ENCODE measurements around the gene DPRX. TPM values are rescaled to one million over a fixed set of nuclear protein-coding genes. Genes with fewer than 3 reads are reported as not detected.

DPRX gene, protein sequence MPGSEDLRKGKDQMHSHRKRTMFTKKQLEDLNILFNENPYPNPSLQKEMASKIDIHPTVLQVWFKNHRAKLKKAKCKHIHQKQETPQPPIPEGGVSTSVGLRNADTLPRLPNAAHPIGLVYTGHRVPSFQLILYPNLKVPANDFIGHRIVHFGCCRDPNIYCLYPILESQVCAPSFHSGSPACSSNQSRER
- total RNA-seq: not detected
- long read RNA-seq: 0 reads

DNA sequence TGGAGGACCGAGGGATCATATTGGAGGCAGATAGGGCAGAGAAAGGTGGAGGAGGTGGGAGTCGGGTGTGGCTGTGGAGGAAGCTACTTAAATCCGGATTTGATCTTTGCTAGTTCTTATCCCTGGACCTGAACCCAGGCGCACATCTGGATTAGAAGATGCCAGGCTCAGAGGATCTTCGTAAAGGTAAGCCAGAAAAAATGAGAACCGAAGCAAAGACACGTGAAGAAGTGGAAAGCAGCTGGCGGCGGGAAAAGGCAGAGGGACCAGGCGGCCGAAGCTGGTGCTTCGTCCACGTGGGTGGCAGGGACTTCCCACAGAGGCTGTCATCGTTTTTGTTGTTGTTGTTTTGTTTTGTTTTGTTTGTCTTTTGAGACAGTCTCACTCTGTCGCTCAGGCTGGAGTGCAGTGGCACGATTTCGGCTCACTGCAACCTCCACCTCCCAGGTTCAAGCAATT lies at the start of gene DPRX:
Gene DPRX (plus strand): TSS at position 51 of the 459 bp plus-strand sequence. CDS start 108 bp downstream, at position 159.
- DNase-seq (ENCODE audit: missing footprints): no peak
- no peak for ATAC-seq
- intact Hi-C loops (cut with DNase I): no loop called here

DNA sequence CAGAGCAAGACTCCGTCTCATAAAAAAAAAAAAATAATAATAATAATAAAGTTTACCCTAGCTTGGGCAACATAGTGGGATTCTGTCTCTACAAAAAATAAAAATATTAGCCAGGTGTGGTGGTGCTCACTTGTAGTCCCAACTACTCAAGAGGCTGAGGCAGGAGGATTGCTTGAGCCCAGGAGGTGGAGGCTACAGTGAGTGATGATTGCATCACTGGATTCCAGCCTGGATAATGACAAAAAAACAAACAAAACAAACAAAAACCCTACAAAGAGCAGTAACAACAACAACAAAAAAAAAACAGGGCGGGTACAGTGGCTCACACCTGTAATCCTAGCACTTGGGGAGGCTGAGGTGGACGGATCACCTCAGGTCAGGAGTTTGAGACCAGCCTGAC lies 48.6 kb upstream of the DPRX start:
- intact Hi-C loops (cut with DNase I): no loop called here
- ATAC-seq: no peak

DNA sequence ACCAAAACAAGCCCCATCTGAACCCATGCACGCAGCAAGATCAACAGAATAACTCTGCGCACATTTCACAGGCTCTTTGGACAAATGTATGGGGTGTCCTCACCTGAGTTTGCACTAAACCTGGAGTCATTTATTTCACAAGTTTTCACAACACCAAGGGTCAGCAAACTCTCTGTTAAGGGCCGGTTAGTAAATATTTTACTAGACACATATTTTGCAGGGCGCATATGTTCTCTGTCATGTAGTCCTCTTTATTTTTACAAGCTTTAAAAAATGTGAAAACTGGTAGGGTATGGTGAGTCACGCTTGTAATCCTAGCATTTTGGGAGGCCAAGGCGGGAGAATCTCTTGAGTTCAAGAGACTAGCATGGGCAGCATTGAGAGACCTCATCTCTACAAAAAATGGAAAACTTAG lies 45.5 kb upstream of the DPRX start:
- intact Hi-C loops (cut with DNase I): no loop called here
- DNase-seq (ENCODE audit: missing footprints) (no peak), ATAC-seq (no peak)

More for the DNA sequence above, 48.6 kb upstream of the DPRX start:
- DNase-seq (ENCODE audit: missing footprints): no peak

DNA sequence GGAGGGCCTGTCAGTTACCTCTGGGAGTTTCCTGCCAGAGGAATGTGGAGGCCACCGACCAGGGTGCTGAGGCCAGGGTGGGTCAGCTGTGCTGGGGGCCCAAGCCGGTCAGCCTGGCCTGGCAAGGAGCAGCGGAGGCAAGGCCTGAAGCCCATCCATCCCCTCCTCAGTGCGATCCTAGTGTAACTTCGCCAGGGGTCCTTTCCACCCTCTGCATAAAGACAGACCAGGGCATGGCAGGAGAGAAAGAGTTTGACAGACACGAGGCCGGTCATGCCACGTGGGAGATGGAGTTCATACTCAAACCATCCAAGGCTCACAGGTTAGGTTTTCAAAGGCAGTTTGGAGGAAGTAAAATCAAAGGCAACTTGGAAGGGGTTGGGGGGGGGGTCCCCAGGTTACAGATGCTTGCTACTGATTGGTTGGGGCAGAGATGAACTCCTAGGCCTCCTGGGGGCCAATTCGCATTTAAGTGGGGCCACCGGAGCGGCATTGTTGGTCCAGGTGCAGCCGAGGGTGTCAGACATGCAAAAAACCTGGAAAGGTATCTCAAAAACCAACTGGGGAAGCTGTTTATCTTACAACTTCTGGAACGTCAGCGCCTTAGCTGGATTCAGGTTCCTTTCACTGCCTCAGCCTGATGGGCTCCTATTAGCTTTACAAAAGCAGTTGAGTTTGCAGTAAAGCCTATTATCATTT lies 36.8 kb upstream of the DPRX start:
- ATAC-seq: no peak
- intact Hi-C loops (cut with DNase I): loop anchor here (10.0 kb wide), 1 partner anchor 150 kb away; no protein-coding TSS in a partner anchor
- no peak for DNase-seq (ENCODE audit: missing footprints)

DNA sequence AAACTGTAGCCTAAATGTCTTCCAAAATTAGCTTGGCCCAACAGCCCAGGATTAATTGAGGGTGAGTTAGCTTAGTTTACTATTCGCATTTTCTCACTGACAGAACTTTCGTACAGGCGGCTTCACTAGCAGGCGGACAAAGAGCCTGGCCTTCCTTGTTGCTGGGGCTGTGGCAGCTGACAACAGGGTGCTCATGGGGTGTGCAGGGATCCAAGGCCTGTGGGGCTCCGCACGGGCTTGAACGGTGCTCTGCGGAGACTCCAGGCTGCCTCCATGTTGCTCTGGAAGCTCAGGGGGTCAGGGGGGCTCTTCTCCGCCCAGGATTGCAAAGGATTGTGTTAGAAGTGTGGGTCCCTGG lies 36.3 kb upstream of the DPRX start:
- no peak for DNase-seq (ENCODE audit: missing footprints)
- ATAC-seq: no peak
- intact Hi-C loops (cut with DNase I): loop anchor here (10.0 kb wide), 1 partner anchor 149 kb away; no protein-coding TSS in a partner anchor

DNA sequence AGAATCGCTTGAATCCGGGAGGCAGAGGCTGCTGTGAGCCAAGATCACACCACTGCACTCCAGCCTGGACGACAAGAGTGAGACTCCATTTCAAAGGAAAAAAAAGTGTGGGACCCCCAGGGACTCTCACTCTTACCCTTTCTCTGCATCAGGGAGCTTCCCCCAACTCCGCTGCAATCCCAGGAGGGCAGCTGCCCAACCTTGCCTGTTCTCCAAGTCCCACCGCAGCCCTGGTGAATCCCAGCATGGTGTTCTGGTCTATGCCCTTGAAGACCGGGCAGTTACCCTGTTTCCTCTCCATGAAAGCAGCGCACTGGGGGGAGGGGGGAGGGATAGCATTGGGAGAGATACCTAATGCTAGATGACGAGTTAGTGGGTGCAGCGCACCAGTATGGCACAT lies 35.7 kb upstream of the DPRX start:
- intact Hi-C loops (cut with DNase I): loop anchor here (10.0 kb wide), 1 partner anchor 149 kb away; no protein-coding TSS in a partner anchor
- DNase-seq (ENCODE audit: missing footprints) (no peak), ATAC-seq (no peak)

DNA sequence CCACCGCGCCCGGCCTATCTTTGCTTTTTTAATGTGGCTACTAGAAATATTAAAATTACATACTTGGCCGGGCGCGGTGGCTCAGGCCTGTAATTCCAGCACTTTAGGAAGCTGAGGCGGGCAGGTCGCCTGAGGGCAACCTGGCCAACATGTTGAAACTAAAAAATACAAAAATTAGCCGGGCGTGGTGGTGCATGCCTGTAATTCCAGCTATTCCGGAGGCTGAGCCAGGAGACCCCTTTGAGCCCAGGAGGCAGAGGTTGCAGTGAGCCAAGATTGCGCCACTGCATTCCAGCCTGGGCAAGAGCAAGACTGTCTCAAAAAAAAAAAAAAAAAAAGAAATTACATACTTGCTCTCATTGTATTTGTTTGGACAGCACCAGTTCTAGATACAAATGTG lies 34.8 kb upstream of the DPRX start:
- ATAC-seq (no peak), DNase-seq (ENCODE audit: missing footprints) (no peak)
- intact Hi-C loops (cut with DNase I): loop anchor here (10.0 kb wide), 1 partner anchor 148 kb away; no protein-coding TSS in a partner anchor

DNA sequence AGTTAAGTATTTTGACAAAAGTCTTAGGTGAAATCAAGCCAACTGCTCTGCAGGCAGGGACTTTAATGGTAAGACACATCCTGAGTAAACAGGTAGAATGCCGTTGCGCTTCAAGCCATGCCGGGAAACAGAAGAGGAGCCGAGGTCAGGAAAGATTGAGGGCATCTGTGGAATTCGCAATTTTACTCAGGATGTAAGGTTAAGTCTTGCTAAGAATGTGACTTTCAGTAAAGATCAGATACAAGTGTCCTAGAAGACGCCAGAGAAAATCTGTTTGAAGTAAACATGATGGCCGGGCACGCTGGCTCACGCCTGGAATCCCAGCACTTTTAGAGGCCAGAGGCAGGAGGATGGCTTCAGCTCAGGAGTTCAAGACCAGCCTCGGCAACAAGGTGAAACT lies 33.4 kb upstream of the DPRX start:
- DNase-seq (ENCODE audit: missing footprints) (no peak), ATAC-seq (no peak)
- intact Hi-C loops (cut with DNase I): loop anchor here (10.0 kb wide), 1 partner anchor 146 kb away; no protein-coding TSS in a partner anchor

DNA sequence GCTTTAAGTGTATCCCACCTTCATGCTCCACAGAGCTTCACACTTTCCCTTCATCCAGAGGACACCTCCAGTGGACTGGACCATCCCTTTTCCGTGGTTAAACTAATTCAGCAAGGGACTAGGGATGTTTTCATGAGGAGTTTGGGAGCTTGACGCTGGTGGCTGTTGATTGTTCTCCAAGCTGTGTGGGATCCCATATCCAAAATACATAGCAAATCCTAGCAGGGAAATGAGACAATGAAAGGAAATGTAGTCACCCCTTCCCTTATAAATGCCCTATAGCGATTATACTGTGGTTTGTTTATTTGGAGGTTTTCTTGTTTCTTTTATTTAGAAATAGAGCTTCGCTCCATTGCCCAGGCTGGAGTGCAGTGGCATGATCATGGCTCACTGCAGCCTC lies 31.6 kb upstream of the DPRX start:
- intact Hi-C loops (cut with DNase I): loop anchor here (2.0 kb wide), 1 partner anchor 59 kb away; no protein-coding TSS in a partner anchor
- no peak for ATAC-seq
- no peak for DNase-seq (ENCODE audit: missing footprints)

DNA sequence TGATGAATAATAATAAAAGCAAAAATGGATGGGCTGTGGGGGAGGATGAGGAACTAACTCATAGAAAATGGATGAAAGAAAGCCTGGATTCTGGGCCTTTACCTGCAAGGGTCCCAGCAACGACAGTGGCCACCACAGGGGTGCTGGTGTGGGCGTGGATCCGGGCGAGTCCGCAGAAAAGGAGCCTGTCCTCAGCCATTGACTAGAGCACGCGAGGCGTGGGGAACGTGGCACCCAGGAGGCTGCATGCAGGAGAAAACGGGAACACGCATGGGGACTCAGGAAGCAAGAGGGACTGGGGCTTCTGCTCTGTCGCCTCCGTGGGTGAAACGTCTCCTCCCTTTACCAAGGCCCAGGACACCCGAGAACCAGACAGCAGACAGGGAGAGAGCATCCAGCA lies 25.8 kb upstream of the DPRX start:
- DNase-seq (ENCODE audit: missing footprints) (no peak), ATAC-seq (no peak)
- intact Hi-C loops (cut with DNase I): no loop called here

DNA sequence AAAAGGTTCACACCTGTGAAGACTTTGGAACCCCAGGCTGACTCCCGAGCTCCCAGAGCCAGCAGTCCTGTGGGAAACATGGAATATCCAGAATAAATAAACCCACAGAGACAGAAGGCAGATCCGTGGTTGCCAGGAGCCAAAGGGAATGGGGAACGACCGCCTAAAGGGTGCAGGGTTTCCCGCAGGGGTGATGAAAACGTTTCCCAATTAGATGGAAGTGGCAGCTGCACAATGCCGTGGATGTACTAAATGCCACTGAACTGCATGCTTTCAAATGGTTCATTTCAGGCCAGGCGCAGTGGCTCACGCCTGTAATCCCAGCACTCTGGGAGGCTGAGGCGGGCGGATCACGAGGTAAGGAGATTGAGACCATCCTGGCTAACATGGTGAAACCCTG lies 23.4 kb upstream of the DPRX start:
- DNase-seq (ENCODE audit: missing footprints): no peak
- intact Hi-C loops (cut with DNase I): no loop called here
- ATAC-seq: no peak

DNA sequence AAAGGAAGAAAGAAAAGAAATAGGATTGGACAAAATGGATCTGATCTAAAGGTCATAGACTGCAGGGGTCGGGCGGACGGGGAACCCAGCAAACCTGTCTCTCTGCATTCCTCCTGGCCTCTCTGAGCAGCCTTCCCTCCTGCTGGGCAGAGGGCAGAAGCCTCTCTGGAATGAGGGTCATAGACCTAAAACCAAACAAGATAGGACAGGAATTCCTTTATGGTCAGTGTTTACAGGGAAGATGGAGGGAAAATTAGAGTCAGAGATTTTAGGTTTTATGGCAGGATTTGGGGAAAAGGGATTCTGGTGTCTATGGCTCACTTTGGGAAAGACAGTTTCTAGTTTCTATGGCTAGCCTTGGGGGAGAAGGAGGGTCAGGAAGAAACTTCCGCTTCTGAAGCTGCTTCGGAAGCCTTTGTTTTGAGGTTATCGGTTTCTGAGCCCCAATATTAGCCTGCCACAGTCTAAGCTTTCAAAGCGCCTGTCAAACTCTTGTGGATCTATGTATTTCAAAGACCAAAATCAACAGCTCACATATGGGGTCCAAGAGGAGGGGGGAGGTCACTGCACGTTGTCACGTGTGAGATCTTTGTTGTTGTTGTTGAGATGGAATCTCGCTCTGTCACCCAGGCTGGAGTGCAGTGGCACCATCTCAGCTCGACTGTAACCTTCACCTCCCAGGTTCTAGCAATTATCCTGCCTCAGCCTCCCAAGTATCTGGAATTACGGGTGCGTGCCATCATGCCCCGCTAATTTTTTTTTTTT lies 18.9 kb upstream of the DPRX start:
- ATAC-seq (no peak), DNase-seq (ENCODE audit: missing footprints) (no peak)
- intact Hi-C loops (cut with DNase I): no loop called here

DNA sequence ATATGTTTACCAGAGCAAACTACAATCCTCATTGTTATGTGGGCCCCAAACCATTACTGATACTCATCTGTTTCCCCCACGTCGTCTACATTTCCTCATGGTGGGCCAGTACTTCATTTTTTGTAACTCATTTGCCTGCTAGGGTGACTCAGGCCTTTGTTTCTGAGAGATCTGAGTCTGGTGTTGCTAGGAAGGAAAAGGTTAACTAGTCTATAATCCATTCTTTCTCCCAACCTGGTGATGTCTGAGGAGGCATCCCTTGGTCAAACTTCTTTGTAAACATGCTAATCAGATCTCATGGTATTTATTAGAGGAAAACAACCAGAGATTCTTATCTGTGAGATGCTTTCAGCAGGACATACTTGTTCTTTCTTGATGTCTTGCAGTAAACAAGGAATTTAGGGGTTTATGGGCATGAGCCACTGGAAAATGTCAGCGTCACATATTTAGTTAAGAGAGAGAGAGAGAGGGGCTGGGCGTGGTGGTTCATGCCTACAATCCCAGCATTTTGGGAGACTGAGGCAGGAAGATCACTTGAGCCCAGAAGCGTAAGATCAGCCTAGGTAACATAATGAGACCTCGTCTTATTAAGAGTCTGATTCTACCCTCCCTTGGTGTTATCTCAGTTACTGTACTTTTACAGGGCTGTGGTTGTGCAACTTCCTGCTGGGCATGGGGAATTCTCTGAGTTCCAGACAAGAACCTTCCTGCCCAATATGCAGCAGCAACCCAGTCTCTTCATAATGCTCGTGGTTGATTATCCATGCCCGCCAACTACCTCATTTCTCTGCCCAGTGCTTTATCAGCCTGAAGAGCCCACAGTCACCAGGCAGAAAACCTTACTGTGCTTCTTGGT lies 9.7 kb upstream of the DPRX start:
- DNase-seq (ENCODE audit: missing footprints): no peak

DNA sequence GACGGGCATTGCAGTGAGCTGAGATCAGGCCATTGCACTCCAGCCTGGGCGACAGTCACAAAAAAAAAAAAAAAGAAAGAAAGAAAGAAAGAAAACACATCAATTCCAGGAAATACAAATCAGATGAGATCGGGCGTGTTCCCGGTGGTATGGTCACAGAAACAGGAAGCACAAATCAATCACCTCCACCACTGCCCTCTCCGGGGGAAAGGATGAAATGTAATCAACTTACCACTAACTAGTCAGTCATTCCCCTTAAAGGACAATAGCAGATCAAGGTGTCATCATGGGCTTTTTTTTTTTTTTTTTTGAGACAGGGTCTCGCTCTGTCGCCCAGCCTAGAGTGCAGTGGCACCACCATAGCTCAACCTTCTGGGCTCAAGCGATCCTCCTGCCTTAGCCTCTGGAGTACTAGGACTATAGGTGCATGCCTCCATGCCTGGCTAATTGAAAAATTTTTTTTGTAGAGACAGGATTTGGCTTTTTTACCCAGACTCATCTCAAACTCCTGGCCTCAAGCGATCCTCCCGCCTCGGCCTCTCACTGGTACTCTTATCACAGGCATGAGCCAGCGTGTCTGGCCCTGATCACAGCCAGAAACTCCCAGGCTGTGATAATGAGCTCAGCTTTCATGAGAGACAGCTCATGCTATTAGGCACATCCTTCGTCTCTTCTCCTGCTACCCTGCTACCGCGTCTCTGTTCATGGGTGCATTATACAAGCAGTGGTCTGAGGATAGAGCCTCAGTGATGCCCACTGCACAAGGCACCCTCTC lies 6.8 kb upstream of the DPRX start:
- intact Hi-C loops (cut with DNase I): no loop called here
- no peak for ATAC-seq
- DNase-seq (ENCODE audit: missing footprints): no peak

More for the DNA sequence above, 9.7 kb upstream of the DPRX start:
- intact Hi-C loops (cut with DNase I): no loop called here
- no peak for ATAC-seq

DNA sequence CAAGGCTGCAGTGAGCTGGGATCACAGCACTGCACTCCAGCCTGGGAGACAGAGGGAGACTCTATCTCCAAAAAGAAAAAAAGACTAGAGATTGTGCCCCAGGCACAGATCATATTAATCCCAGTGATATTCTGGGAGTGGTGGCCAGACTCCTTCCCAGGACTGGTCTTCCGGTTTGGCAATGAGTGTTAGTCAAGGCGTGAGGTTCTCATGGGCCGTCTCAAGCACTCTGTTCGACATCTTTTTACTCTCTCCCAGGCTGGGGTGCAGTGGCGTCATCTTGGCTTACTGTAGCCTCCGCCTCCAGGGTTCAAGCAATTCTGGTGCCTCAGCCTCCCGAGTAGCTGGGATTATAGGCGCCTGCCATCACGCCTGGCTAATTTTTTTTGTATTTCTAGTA lies 5.3 kb upstream of the DPRX start:
- DNase-seq (ENCODE audit: missing footprints): no peak
- intact Hi-C loops (cut with DNase I): no loop called here
- no peak for ATAC-seq

DNA sequence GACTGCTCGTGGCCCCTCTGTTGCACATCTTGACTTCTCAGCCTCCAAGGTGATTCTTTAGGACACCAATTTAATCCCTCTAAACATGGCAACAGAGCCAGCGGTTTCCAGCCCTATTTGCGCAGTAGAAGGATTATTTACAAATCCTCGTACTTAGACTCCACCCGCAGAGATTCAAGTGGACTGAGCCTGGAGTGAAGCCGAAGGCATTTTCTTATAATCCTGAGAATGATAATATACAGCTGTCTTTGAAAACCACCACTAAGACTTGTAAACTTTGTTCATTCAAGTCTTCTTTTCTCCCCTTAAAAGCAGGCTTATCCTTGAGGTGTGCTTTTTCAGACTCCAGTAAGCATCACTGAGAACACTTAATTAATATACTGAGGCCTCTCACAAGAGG lies 4.8 kb upstream of the DPRX start:
- intact Hi-C loops (cut with DNase I): no loop called here
- no peak for ATAC-seq
- DNase-seq (ENCODE audit: missing footprints): no peak

DNA sequence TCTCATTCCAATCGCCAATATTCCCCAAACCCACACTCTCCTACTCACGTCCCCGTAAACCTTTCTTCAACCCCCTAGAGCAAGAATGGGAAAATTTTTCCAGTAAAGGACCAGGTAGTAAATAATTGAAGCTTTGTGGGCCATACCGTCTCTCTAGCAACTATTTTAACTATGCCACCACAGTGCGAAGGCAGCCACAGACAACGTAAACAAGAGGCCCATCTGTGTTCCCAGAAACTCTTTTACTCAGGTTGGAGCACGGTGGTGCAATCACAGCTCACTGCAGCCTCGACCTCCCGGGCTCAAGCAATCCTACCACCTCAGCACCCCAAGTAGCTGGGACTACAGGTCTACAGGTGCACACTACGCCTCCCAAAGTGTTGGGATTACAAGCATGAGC lies 3.0 kb downstream of the DPRX start:
- ATAC-seq: no peak
- no peak for DNase-seq (ENCODE audit: missing footprints)
- intact Hi-C loops (cut with DNase I): no loop called here

DNA sequence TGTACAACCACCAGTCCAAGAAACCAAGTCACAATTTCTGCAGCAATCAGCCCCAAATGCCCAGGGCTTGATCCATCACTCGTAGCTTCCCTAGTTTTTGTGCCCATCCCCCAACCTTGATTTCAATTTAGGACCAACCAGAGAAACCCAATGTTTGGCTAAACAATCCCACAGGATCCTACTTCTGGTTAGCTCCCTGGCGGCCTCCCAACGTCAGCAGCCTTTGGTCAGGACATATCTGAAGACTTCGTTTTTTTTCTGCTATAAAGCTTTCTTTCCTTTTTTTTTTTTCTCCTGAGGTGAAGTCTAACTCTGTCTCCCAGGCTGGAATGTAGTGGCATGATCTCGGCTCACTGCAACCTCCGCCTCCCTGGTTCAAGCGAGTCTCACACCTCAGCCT lies 7.7 kb downstream of the DPRX start:
- ATAC-seq: no peak
- no peak for DNase-seq (ENCODE audit: missing footprints)
- intact Hi-C loops (cut with DNase I): no loop called here
